NT2/D1 (cell line): ENCODE data around the gene LRRC32.
A peak's percentile ranks its signal among the peaks of the same experiment; 100 is the strongest.

Experiments used
- DNase-seq: peaks from one replicate; pipeline ENCODE4 v3.0.0-alpha.2; 2011; ENCODE audit warnings: low read depth, low spot score
- H3K27me3 ChIP-seq: 2 replicates; pipeline ENCODE4 v1.6.0; 2011; ENCODE audit warnings: mild to moderate bottlenecking; ENCODE audit not compliant: insufficient read length, insufficient read depth
- H3K36me3 ChIP-seq: 2 replicates; pipeline ENCODE4 v1.6.1; 2011; ENCODE audit warnings: mild to moderate bottlenecking, low read length, mixed read lengths; ENCODE audit not compliant: insufficient read depth, insufficient read length
- H3K4me1 ChIP-seq: 2 replicates; pipeline ENCODE4 v1.5.1; 2011; ENCODE audit not compliant: insufficient read depth, insufficient read length
- H3K4me3 ChIP-seq: 2 replicates; pipeline ENCODE4 v1.5.1; 2011; ENCODE audit warnings: low read depth; ENCODE audit not compliant: insufficient read length
- H3K9ac ChIP-seq: 2 replicates; pipeline ENCODE4 v1.6.0; 2011; ENCODE audit warnings: low read depth; ENCODE audit not compliant: insufficient read length
- H3K9me3 ChIP-seq: 2 replicates; pipeline ENCODE4 v1.5.1; 2011; ENCODE audit warnings: mild to moderate bottlenecking, low read length; ENCODE audit not compliant: insufficient read depth
- SUZ12 ChIP-seq: IDR thresholded peaks from 2 replicates; pipeline ENCODE4 v1.6.1; 2011; ENCODE audit not compliant: insufficient read length, insufficient read depth; ENCODE audit errors: extremely low read depth
- YY1 ChIP-seq: IDR thresholded peaks from 2 replicates; pipeline ENCODE4 v1.6.1; 2011; ENCODE audit not compliant: insufficient read length, insufficient read depth
- ZNF274 ChIP-seq: IDR thresholded peaks from 2 replicates; pipeline ENCODE4 v1.6.1; 2011; ENCODE audit warnings: mild to moderate bottlenecking, low read depth, low read length

LRRC32 gene

GRCh38 chr11:76704171-76704948 is 33.8 kb upstream of the LRRC32 start:
- Histone ChIP-seq H3K9me3 (no peaks in the 10 kb centered on the region), H3K4me3 (peak overlapping the region; percentile 13), H3K9ac (peak overlapping the region; percentile 65), H3K27me3 (no peaks in the 10 kb centered on the region), H3K36me3 (no peaks in the 10 kb centered on the region), H3K4me1 (peaks cover 14% of the 10 kb centered on the region)
- DNase-seq: peak; percentile 79
- no peak for TF ChIP-seq ZNF274
- TF ChIP-seq YY1: no peak
- no peak for TF ChIP-seq SUZ12

GRCh38 chr11:76703707-76704106 is 33.2 kb upstream of the LRRC32 start:
- TF ChIP-seq SUZ12: no peak
- TF ChIP-seq YY1: no peak
- TF ChIP-seq ZNF274: no peak
- H3K4me1 ChIP-seq: peaks cover 14% of the 10 kb centered on the region
- no peak for DNase-seq
- H3K9me3 ChIP-seq: no peaks in the 10 kb centered on the region
- H3K4me3 ChIP-seq: peak overlapping the region; percentile 13
- H3K27me3 ChIP-seq: no peaks in the 10 kb centered on the region
- H3K36me3 ChIP-seq: no peaks in the 10 kb centered on the region
- H3K9ac ChIP-seq: peak overlapping the region; percentile 26

GRCh38 chr11:76702336-76703128 is 32.0 kb upstream of the LRRC32 start:
- no peak for DNase-seq
- Histone ChIP-seq H3K9ac (no peak overlapping the region), H3K36me3 (no peaks in the 10 kb centered on the region), H3K4me3 (no peak overlapping the region), H3K27me3 (no peaks in the 10 kb centered on the region), H3K9me3 (no peaks in the 10 kb centered on the region), H3K4me1 (peaks cover 16% of the 10 kb centered on the region)
- TF ChIP-seq YY1: no peak
- no peak for TF ChIP-seq ZNF274
- TF ChIP-seq SUZ12: no peak

- Histone ChIP-seq H3K9me3 (no peaks in the 10 kb centered on the region), H3K27me3 (no peaks in the 10 kb centered on the region), H3K4me3 (no peak overlapping the region), H3K36me3 (no peaks in the 10 kb centered on the region), H3K9ac (no peak overlapping the region), H3K4me1 (peaks cover 16% of the 10 kb centered on the region)
- TF ChIP-seq ZNF274 (no peak), YY1 (no peak), SUZ12 (no peak)
- DNase-seq: no peak
Measured at GRCh38 chr11:76701294-76702040, 30.9 kb upstream of the LRRC32 start.

- Histone ChIP-seq H3K4me1 (peaks cover 16% of the 10 kb centered on the region), H3K27me3 (no peaks in the 10 kb centered on the region), H3K4me3 (no peak overlapping the region), H3K36me3 (no peaks in the 10 kb centered on the region), H3K9ac (no peak overlapping the region), H3K9me3 (no peaks in the 10 kb centered on the region)
- TF ChIP-seq YY1 (no peak), SUZ12 (no peak), ZNF274 (no peak)
- DNase-seq: no peak
Measured at GRCh38 chr11:76700177-76701100, 29.9 kb upstream of the LRRC32 start.

- peaks cover 13% of the 10 kb centered on the region for H3K4me1 ChIP-seq
- H3K9ac ChIP-seq: no peak overlapping the region
- no peak for TF ChIP-seq SUZ12
- no peak for TF ChIP-seq YY1
- TF ChIP-seq ZNF274: no peak
- no peak for DNase-seq
- no peaks in the 10 kb centered on the region for H3K36me3 ChIP-seq
- H3K27me3 ChIP-seq: no peaks in the 10 kb centered on the region
- H3K9me3 ChIP-seq: no peaks in the 10 kb centered on the region
- H3K4me3 ChIP-seq: no peak overlapping the region
Measured at GRCh38 chr11:76699451-76700091, 29.0 kb upstream of the LRRC32 start.
